ENCODE results near the gene CUL7.

CUL7 gene

GRCh38 chr6:43020847-43021246 lies 32.8 kb downstream of the CUL7 start:
- Histone ChIP-seq H3K9ac (ENCODE audit: low read depth, low read length) (peak overlapping the region; percentile 100; the same call in 1 of the 2 replicates), H3K4me1 (ENCODE audit: insufficient read depth, low read length) (peaks cover 7% of the 10 kb centered on the region; the same call in 1 of the 2 replicates), H3K27me3 (ENCODE audit: insufficient read depth, low read length) (no peaks in the 10 kb centered on the region), H3K27ac (ENCODE audit: low read length) (peak overlapping the region; percentile 89), H3K36me3 (ENCODE audit: insufficient read depth, low read depth, low read length) (peaks cover 65% of the 10 kb centered on the region), H3K4me3 (ENCODE audit: low read length) (peak overlapping the region; percentile 100), H3K9me3 (ENCODE audit: insufficient read depth, low read depth, low read length) (no peaks in the 10 kb centered on the region)

GRCh38 chr6:43020052-43020705 lies 33.5 kb downstream of the CUL7 start:
- H3K27ac ChIP-seq (ENCODE audit: low read length): peak overlapping the region; percentile 89
- H3K9ac ChIP-seq (ENCODE audit: low read depth, low read length): peak overlapping the region; percentile 100; the same call in 1 of the 2 replicates

GRCh38 chr6:43019152-43019551 lies 34.5 kb downstream of the CUL7 start:
- Histone ChIP-seq H3K4me3 (ENCODE audit: low read length) (no peak overlapping the region), H3K36me3 (ENCODE audit: insufficient read depth, low read depth, low read length) (peaks cover 50% of the 10 kb centered on the region), H3K27me3 (ENCODE audit: insufficient read depth, low read length) (no peaks in the 10 kb centered on the region), H3K9ac (ENCODE audit: low read depth, low read length) (no peak overlapping the region), H3K27ac (ENCODE audit: low read length) (no peak overlapping the region), H3K4me1 (ENCODE audit: insufficient read depth, low read length) (peaks cover 13% of the 10 kb centered on the region; the same call in 1 of the 2 replicates), H3K9me3 (ENCODE audit: insufficient read depth, low read depth, low read length) (no peaks in the 10 kb centered on the region)

More at GRCh38 chr6:43020052-43020705, 33.5 kb downstream of the CUL7 start:
- H3K4me1 ChIP-seq (ENCODE audit: insufficient read depth, low read length): peaks cover 9% of the 10 kb centered on the region; the same call in 1 of the 2 replicates
- H3K4me3 ChIP-seq (ENCODE audit: low read length): peak overlapping the region; percentile 100; the same call in 1 of the 2 replicates
- peaks cover 60% of the 10 kb centered on the region for H3K36me3 ChIP-seq (ENCODE audit: insufficient read depth, low read depth, low read length)
- H3K27me3 ChIP-seq (ENCODE audit: insufficient read depth, low read length): no peaks in the 10 kb centered on the region
- H3K9me3 ChIP-seq (ENCODE audit: insufficient read depth, low read depth, low read length): no peaks in the 10 kb centered on the region

GRCh38 chr6:43016943-43017334 lies 36.7 kb downstream of the CUL7 start:
- no peaks in the 10 kb centered on the region for H3K27me3 ChIP-seq (ENCODE audit: insufficient read depth, low read length)
- no peak overlapping the region for H3K27ac ChIP-seq (ENCODE audit: low read length)
- H3K4me1 ChIP-seq (ENCODE audit: insufficient read depth, low read length): peaks cover 22% of the 10 kb centered on the region; the same call in 1 of the 2 replicates
- H3K9ac ChIP-seq (ENCODE audit: low read depth, low read length): no peak overlapping the region
- H3K4me3 ChIP-seq (ENCODE audit: low read length): no peak overlapping the region
- peaks cover 46% of the 10 kb centered on the region for H3K36me3 ChIP-seq (ENCODE audit: insufficient read depth, low read depth, low read length)
- no peaks in the 10 kb centered on the region for H3K9me3 ChIP-seq (ENCODE audit: insufficient read depth, low read depth, low read length)

- no peaks in the 10 kb centered on the region for H3K27me3 ChIP-seq (ENCODE audit: insufficient read depth, low read length)
- H3K4me1 ChIP-seq (ENCODE audit: insufficient read depth, low read length): peaks cover 22% of the 10 kb centered on the region; the same call in 1 of the 2 replicates
- H3K9me3 ChIP-seq (ENCODE audit: insufficient read depth, low read depth, low read length): no peaks in the 10 kb centered on the region
- no peak overlapping the region for H3K9ac ChIP-seq (ENCODE audit: low read depth, low read length)
- peaks cover 52% of the 10 kb centered on the region for H3K36me3 ChIP-seq (ENCODE audit: insufficient read depth, low read depth, low read length)
- H3K4me3 ChIP-seq (ENCODE audit: low read length): no peak overlapping the region
- no peak overlapping the region for H3K27ac ChIP-seq (ENCODE audit: low read length)
Measured at GRCh38 chr6:43016176-43016942, 37.3 kb downstream of the CUL7 start.

GRCh38 chr6:43014434-43014909 lies 39.2 kb downstream of the CUL7 start:
- Histone ChIP-seq H3K36me3 (ENCODE audit: insufficient read depth, low read depth, low read length) (peaks cover 58% of the 10 kb centered on the region), H3K4me1 (ENCODE audit: insufficient read depth, low read length) (peaks cover 15% of the 10 kb centered on the region; the same call in 1 of the 2 replicates), H3K9me3 (ENCODE audit: insufficient read depth, low read depth, low read length) (no peaks in the 10 kb centered on the region), H3K27ac (ENCODE audit: low read length) (peak overlapping the region; percentile 64), H3K9ac (ENCODE audit: low read depth, low read length) (peak overlapping the region; percentile 91), H3K27me3 (ENCODE audit: insufficient read depth, low read length) (no peaks in the 10 kb centered on the region), H3K4me3 (ENCODE audit: low read length) (peak overlapping the region; percentile 99)

GRCh38 chr6:43013843-43014433 lies 39.7 kb downstream of the CUL7 start, which contains the start of the genes KLHDC3 and MEA1:
TSS of gene KLHDC3 (plus strand) at chr6:43014249. CDS start at chr6:43017193, 2,944 bp downstream.
TSS of gene MEA1 (minus strand) at chr6:43013946. CDS start at chr6:43013813, 133 bp downstream.
- H3K4me1 ChIP-seq (ENCODE audit: insufficient read depth, low read length): peaks cover 15% of the 10 kb centered on the region; the same call in 1 of the 2 replicates
- no peaks in the 10 kb centered on the region for H3K9me3 ChIP-seq (ENCODE audit: insufficient read depth, low read depth, low read length)
- peak within 1 kb of the TSS; percentile 99 for H3K4me3 ChIP-seq (ENCODE audit: low read length)
- H3K27ac ChIP-seq (ENCODE audit: low read length): peak within 1 kb of the TSS; percentile 64
- H3K27me3 ChIP-seq (ENCODE audit: insufficient read depth, low read length): no peaks in the 10 kb centered on the region
- H3K36me3 ChIP-seq (ENCODE audit: insufficient read depth, low read depth, low read length): peaks cover 58% of the 10 kb centered on the region
- peak within 1 kb of the TSS; percentile 91 for H3K9ac ChIP-seq (ENCODE audit: low read depth, low read length)

GRCh38 chr6:43013097-43013842 lies 40.4 kb downstream of the CUL7 start:
- Histone ChIP-seq H3K9me3 (ENCODE audit: insufficient read depth, low read depth, low read length) (no peaks in the 10 kb centered on the region), H3K4me1 (ENCODE audit: insufficient read depth, low read length) (peaks cover 15% of the 10 kb centered on the region; the same call in 1 of the 2 replicates), H3K4me3 (ENCODE audit: low read length) (peak overlapping the region; percentile 99), H3K9ac (ENCODE audit: low read depth, low read length) (peak overlapping the region; percentile 91), H3K36me3 (ENCODE audit: insufficient read depth, low read depth, low read length) (peaks cover 58% of the 10 kb centered on the region), H3K27me3 (ENCODE audit: insufficient read depth, low read length) (no peaks in the 10 kb centered on the region), H3K27ac (ENCODE audit: low read length) (no peak overlapping the region)

GRCh38 chr6:43012364-43012763 lies 41.3 kb downstream of the CUL7 start:
- Histone ChIP-seq H3K4me3 (ENCODE audit: low read length) (peak overlapping the region; percentile 99), H3K27ac (ENCODE audit: low read length) (no peak overlapping the region), H3K36me3 (ENCODE audit: insufficient read depth, low read depth, low read length) (peaks cover 58% of the 10 kb centered on the region), H3K9ac (ENCODE audit: low read depth, low read length) (peak overlapping the region; percentile 91), H3K9me3 (ENCODE audit: insufficient read depth, low read depth, low read length) (no peaks in the 10 kb centered on the region), H3K4me1 (ENCODE audit: insufficient read depth, low read length) (peaks cover 15% of the 10 kb centered on the region; the same call in 1 of the 2 replicates), H3K27me3 (ENCODE audit: insufficient read depth, low read length) (no peaks in the 10 kb centered on the region)

- Histone ChIP-seq H3K36me3 (ENCODE audit: insufficient read depth, low read depth, low read length) (peaks cover 63% of the 10 kb centered on the region), H3K4me1 (ENCODE audit: insufficient read depth, low read length) (peaks cover 15% of the 10 kb centered on the region; the same call in 1 of the 2 replicates), H3K4me3 (ENCODE audit: low read length) (no peak overlapping the region), H3K27me3 (ENCODE audit: insufficient read depth, low read length) (no peaks in the 10 kb centered on the region), H3K9ac (ENCODE audit: low read depth, low read length) (no peak overlapping the region), H3K27ac (ENCODE audit: low read length) (no peak overlapping the region), H3K9me3 (ENCODE audit: insufficient read depth, low read depth, low read length) (no peaks in the 10 kb centered on the region)
Measured at GRCh38 chr6:43011207-43011606, 42.4 kb downstream of the CUL7 start.

- Histone ChIP-seq H3K36me3 (ENCODE audit: insufficient read depth, low read depth, low read length) (peaks cover 70% of the 10 kb centered on the region), H3K4me3 (ENCODE audit: low read length) (no peak overlapping the region), H3K9ac (ENCODE audit: low read depth, low read length) (no peak overlapping the region), H3K9me3 (ENCODE audit: insufficient read depth, low read depth, low read length) (no peaks in the 10 kb centered on the region), H3K4me1 (ENCODE audit: insufficient read depth, low read length) (peaks cover 10% of the 10 kb centered on the region; the same call in 1 of the 2 replicates), H3K27me3 (ENCODE audit: insufficient read depth, low read length) (no peaks in the 10 kb centered on the region), H3K27ac (ENCODE audit: low read length) (no peak overlapping the region)
Measured at GRCh38 chr6:43009124-43009523, 44.5 kb downstream of the CUL7 start.
